Spleen (tissue), 11 donors: ENCODE data around the gene CCNI2. TPM values are rescaled to one million over a fixed set of nuclear protein-coding genes. Genes with fewer than 3 reads are reported as not detected.

Experiments
- DNase-seq: peaks from one replicate; pipeline ENCODE4 v3.0.0-alpha.2; 2020
- H3K27ac ChIP-seq, 8 donors: fragments of 200-600 bp; sonication (generic) in 7 of 8; 1 replicate in 4 of 8; 2 replicates in 4 of 8; pipeline versions ENCODE4 v1.5.0 to v1.8.0; 2016 to 2021; ENCODE audit warnings: inconsistent platforms in 4 of 8, mild to moderate bottlenecking in 4 of 8, moderate library complexity in 1 of 8
- H3K27me3 ChIP-seq, 7 donors: fragments of 200-600 bp; sonication (generic) in 6 of 7; replicated peaks in 1 of 7; 1 replicate in 4 of 7; 2 replicates in 3 of 7; pipeline versions ENCODE4 v1.5.0 to v1.8.0; 2016 to 2021; ENCODE audit warnings: inconsistent platforms in 3 of 7, mild to moderate bottlenecking in 1 of 7
- H3K36me3 ChIP-seq, 6 donors: fragments of 200-600 bp; sonication (generic) in 5 of 6; 1 replicate in 4 of 6; 2 replicates in 2 of 6; pipeline versions ENCODE4 v1.5.0 to v1.8.0; 2016 to 2021; ENCODE audit warnings: inconsistent platforms in 2 of 6
- H3K4me1 ChIP-seq, 6 donors: fragments of 200-600 bp; sonication (generic) in 5 of 6; 1 replicate in 3 of 6; 2 replicates in 3 of 6; pipeline versions ENCODE4 v1.5.0 to v1.8.0; 2016 to 2021; ENCODE audit warnings: inconsistent platforms in 3 of 6
- H3K4me3 ChIP-seq, 8 donors: fragments of 200-600 bp; sonication (generic) in 7 of 8; 1 replicate in 4 of 8; 2 replicates in 4 of 8; pipeline versions ENCODE4 v1.5.0 to v1.8.0; 2016 to 2021; ENCODE audit warnings: inconsistent platforms in 4 of 8, mild to moderate bottlenecking in 4 of 8, moderate library complexity in 2 of 8
- H3K9me3 ChIP-seq, 8 donors: fragments of 200-600 bp; sonication (generic) in 7 of 8; 1 replicate in 4 of 8; 2 replicates in 4 of 8; pipeline versions ENCODE4 v1.5.0 to v1.8.0; 2016 to 2021; ENCODE audit warnings: inconsistent platforms in 4 of 8
- CTCF ChIP-seq, 11 experiments: fragments of 200-600 bp in 7 of 11; fragments of 450-650 bp in 4 of 11; sonication (generic) in 4 of 11; IDR thresholded peaks in 8 of 11; conservative IDR thresholded peaks in 3 of 11; 1 replicate in 7 of 11; 2 replicates in 4 of 11; pipeline versions ENCODE4 v1.4.0 to v1.8.0; 2016 to 2021; ENCODE audit warnings: antibody characterized with exemption in 11 of 11, inconsistent platforms in 4 of 11, mild to moderate bottlenecking in 1 of 11
- POLR2A ChIP-seq, 3 donors: fragments of 450-650 bp; IDR thresholded peaks; one replicate each; pipeline ENCODE4 v1.5.1; 2017; ENCODE audit warnings: antibody characterized with exemption in 3 of 3, mild to moderate bottlenecking in 1 of 3
- POLR2AphosphoS5 ChIP-seq, 3 donors: sonication (generic); formaldehyde crosslinking; IDR thresholded peaks; one replicate each; pipeline ENCODE4 v1.5.1; 2017; ENCODE audit warnings: antibody characterized with exemption in 3 of 3
- WGBS, 5 donors: extraction: QIAGEN DNeasy Blood & Tissue Kit in 3 of 5; methylation state at CpG; one replicate each; pipeline versions ENCODE4 v1.1.5 to v1.1.7; 2013 to 2018; 5-methylcytosine and 5-hydroxymethylcytosine counted together
- intact Hi-C: fragments of 100-400 bp; cut with DNase I; formaldehyde crosslinking; loops from one replicate; pipeline ENCODE4 v1.15.0; 2023; ENCODE audit warnings: low total_unique reads
- polyA plus RNA-seq, 3 donors: library from polyadenylated mRNA; stranded (reverse); fragments of 200-250 nt; gene quantifications; one replicate each; pipeline ENCODE4 v1.2.1, GENCODE V29; 2013
- total RNA-seq, 7 donors: library from RNA; depleted of rRNA in 3 of 7; stranded (reverse); fragments of >200 nt in 3 of 7; fragmentation: NEBNext Ultra II Directional in 4 of 7; extraction: Animal tissue kit (Norgen Biotek cat#: 25700) in 4 of 7; gene quantifications; one replicate each; pipeline versions ENCODE4 v1.1.0 to v1.2.1, GENCODE V29; 2016 to 2021
- donor health status: healthy with polysubstance abuse.
- donor health status: DM: no; HTN: no; CAD: no; lungs with moderate emphysema.
- donor health status: DM: no; HTN: no; CAD: no.
- donor health status: Bipolar disorder and iron deficiency.
- donor health status: healthy.
- donor health status: DM: no; HTN: no; CAD: no.
- donor health status: DM: yes; HTN: yes; CAD: no.

The CCNI2 gene
- total and polyA plus RNA-seq, 10 donors, result 0.19 to 5.2 (median 0.98) TPM

DNA sequence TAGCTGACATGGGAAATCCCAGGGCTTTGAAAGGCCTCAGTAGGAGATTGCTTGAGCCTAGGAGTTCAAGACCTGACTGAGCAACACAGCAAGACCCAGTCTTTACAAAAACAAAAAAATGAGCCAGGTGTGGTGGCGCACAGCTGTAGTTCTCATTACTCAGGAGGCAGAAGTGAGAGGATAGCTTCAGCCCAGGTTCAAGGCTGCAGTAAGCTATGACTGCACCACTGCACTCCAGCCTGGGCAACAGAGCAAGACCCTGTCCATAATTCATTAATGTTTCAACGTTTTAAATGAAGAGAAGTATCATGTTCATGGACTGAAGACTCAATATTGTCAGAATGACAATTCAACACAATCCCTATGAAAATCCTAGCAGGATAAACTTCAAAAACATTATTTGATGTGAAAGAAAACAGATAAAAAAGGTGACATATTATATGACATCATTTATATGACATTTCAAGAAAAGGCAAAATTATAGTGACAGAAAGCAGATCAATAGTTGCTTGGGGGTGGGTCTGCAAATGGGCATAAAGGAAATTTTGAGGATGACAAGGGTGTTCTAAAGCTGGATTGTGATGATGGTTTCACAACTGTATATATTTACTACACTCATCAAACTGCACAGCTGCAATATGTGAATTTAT is 13.6 kb upstream of the CCNI2 start:
- no peak for DNase-seq
- no peak overlapping the region for H3K4me3 ChIP-seq
- peaks cover 8 to 26% (median 18%) of the 10 kb centered on the region in 6 donors for H3K4me1 ChIP-seq
- H3K9me3 ChIP-seq, result no peaks in the 10 kb centered on the region
- intact Hi-C loops, result no loop called here
- H3K27me3 ChIP-seq, result no peaks in the 10 kb centered on the region
- 87 to 96% (median 88%) methylated on average over 2 of the region's 2 CpGs for WGBS, 5 donors
- TF ChIP-seq POLR2AphosphoS5 (IDR thresholded peaks at IDR 0.05) (no peak), CTCF (IDR thresholded peaks at IDR 0.05 in 8 of 11, conservative IDR thresholded peaks at IDR 0.05 in 3 of 11) (no peak), POLR2A (IDR thresholded peaks at IDR 0.05) (no peak)
- no peak overlapping the region for H3K27ac ChIP-seq
- H3K36me3 ChIP-seq, result peaks cover 0 to 27% (median 0%) of the 10 kb centered on the region in 6 donors

DNA sequence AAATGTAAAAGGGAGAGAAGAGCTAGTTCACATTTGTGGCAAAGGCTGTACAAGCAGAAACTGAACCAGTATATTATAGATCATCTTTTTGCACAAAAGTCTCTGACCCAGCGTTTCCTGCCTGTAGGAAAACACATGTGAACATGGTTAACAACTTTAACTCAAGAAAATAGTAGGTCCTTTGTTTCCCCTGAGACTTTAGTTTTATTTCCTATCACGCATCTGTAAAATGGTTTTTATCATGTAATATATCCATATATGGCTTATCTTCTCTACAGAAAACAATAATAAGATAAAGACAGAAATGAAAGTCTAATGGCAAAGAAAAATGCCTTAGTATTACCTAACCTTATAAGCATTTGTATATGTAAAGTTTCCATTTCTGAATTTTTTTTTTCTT is 12.5 kb upstream of the CCNI2 start:
- Histone ChIP-seq H3K4me3 (no peak overlapping the region), H3K27ac (no peak overlapping the region), H3K9me3 (no peaks in the 10 kb centered on the region), H3K27me3 (peaks cover 0 to 8% (median 0%) of the 10 kb centered on the region in 7 donors), H3K36me3 (peaks cover 0 to 22% (median 0%) of the 10 kb centered on the region in 6 donors), H3K4me1 (peaks cover 8 to 26% (median 18%) of the 10 kb centered on the region in 6 donors)
- TF ChIP-seq POLR2A (IDR thresholded peaks at IDR 0.05) (no peak), POLR2AphosphoS5 (IDR thresholded peaks at IDR 0.05) (no peak), CTCF (IDR thresholded peaks at IDR 0.05 in 8 of 11, conservative IDR thresholded peaks at IDR 0.05 in 3 of 11) (no peak)
- no peak for DNase-seq
- WGBS, 5 donors, result 88 to 96% (median 90%) methylated on average over 2 of the region's 2 CpGs
- intact Hi-C loops, result no loop called here

GRCh38 chr5:132736853-132737833 is 10.1 kb upstream of the CCNI2 start, which contains the start of gene KIF3A:
KIF3A (minus strand) TSS chr5:132737546; CDS start chr5:132737419, 127 bp downstream.
- TF ChIP-seq POLR2AphosphoS5 (IDR thresholded peaks at IDR 0.05) (peak; percentile 84 to 89 (median 86)), CTCF (IDR thresholded peaks at IDR 0.05 in 8 of 11, conservative IDR thresholded peaks at IDR 0.05 in 3 of 11) (peak in 8 of 11 experiments; percentile 10 to 62 (median 40)), POLR2A (IDR thresholded peaks at IDR 0.05) (no peak)
- 1 to 2% (median 1%) methylated on average over 42 to 81 of the region's 81 CpGs for WGBS, 5 donors
- Histone ChIP-seq H3K9me3 (peaks cover 0 to 2% (median 0%) of the 10 kb centered on the region in 8 donors), H3K4me3 (peak within 1 kb of the TSS; percentile 81 to 98 (median 92)), H3K4me1 (peaks cover 8 to 26% (median 18%) of the 10 kb centered on the region in 6 donors), H3K27ac (peak within 1 kb of the TSS; percentile 21 to 86 (median 72)), H3K27me3 (peaks cover 0 to 16% (median 0%) of the 10 kb centered on the region in 7 donors), H3K36me3 (peaks cover 0 to 12% (median 0%) of the 10 kb centered on the region in 6 donors)
- intact Hi-C loops, result no loop called here
- peak; percentile 99 for DNase-seq
